ENCODE measurements around the gene CCDC88C.

- no peak for TF ChIP-seq CTCF (IDR thresholded peaks at IDR 0.05)
- TF ChIP-seq POLR2A (IDR thresholded peaks at IDR 0.05) = no peak
- no peak for TF ChIP-seq EP300 (IDR thresholded peaks at IDR 0.05)
- no peak for TF ChIP-seq POLR2AphosphoS5 (IDR thresholded peaks at IDR 0.05)
These were observed 16.9 kb downstream of the CCDC88C start for GRCh38 chr14:91400696-91401095.
